ENCODE data around the gene LIMD2.

Gene LIMD2

GRCh38 chr17:63699638-63700527 is at the start of gene LIMD2:
LIMD2 (minus strand) TSS chr17:63700125; CDS start chr17:63699298, 827 bp downstream.
- Histone ChIP-seq H3K9ac (no peak within 1 kb of the TSS), H2AFZ (peak within 1 kb of the TSS; percentile 79), H3K4me3 (ENCODE audit: low read depth, low read length) (peak within 1 kb of the TSS; percentile 31), H3K79me2 (no peaks in the 10 kb centered on the region), H3K36me3 (ENCODE audit: control insufficient read depth, insufficient read depth, low read length) (no peaks in the 10 kb centered on the region), H3K9me3 (ENCODE audit: control insufficient read depth, low read length) (no peaks in the 10 kb centered on the region), H3K4me2 (ENCODE audit: low read length) (peak within 1 kb of the TSS; percentile 63), H3K27me3 (ENCODE audit: control insufficient read depth, insufficient read depth, low read length) (no peaks in the 10 kb centered on the region), H3K27ac (peak within 1 kb of the TSS; percentile 22), H3K4me1 (peaks cover 4% of the 10 kb centered on the region)
- no peak for TF ChIP-seq CTCF (IDR thresholded peaks at IDR 0.05)

- no peaks in the 10 kb centered on the region for H3K27me3 ChIP-seq (ENCODE audit: control insufficient read depth, insufficient read depth, low read length)
- H3K4me1 ChIP-seq = peaks cover 2% of the 10 kb centered on the region
- H3K9me3 ChIP-seq (ENCODE audit: control insufficient read depth, low read length) = no peaks in the 10 kb centered on the region
- TF ChIP-seq CTCF (IDR thresholded peaks at IDR 0.05) = no peak
- H3K9ac ChIP-seq = peak within 1 kb of the TSS; percentile 57
- peak within 1 kb of the TSS; percentile 90 for H3K4me2 ChIP-seq (ENCODE audit: low read length)
- peak within 1 kb of the TSS; percentile 91 for H3K27ac ChIP-seq
- no peaks in the 10 kb centered on the region for H3K36me3 ChIP-seq (ENCODE audit: control insufficient read depth, insufficient read depth, low read length)
- peaks cover 8% of the 10 kb centered on the region for H3K79me2 ChIP-seq
- peak within 1 kb of the TSS; percentile 92 for H2AFZ ChIP-seq
- H3K4me3 ChIP-seq (ENCODE audit: low read depth, low read length) = peak within 1 kb of the TSS; percentile 94
These were observed 41.7 kb upstream of the LIMD2 start, which contains the start of gene STRADA for GRCh38 chr17:63741408-63742173. STRADA (minus strand) TSS chr17:63741799; CDS start chr17:63728369, 13,430 bp downstream.

- H3K4me3 ChIP-seq (ENCODE audit: low read depth, low read length) = peak overlapping the region; percentile 94
- peak overlapping the region; percentile 57 for H3K9ac ChIP-seq
- no peaks in the 10 kb centered on the region for H3K27me3 ChIP-seq (ENCODE audit: control insufficient read depth, insufficient read depth, low read length)
- H3K4me2 ChIP-seq (ENCODE audit: low read length) = peak overlapping the region; percentile 90
- H3K27ac ChIP-seq = peak overlapping the region; percentile 91
- no peaks in the 10 kb centered on the region for H3K9me3 ChIP-seq (ENCODE audit: control insufficient read depth, low read length)
- peaks cover 2% of the 10 kb centered on the region for H3K4me1 ChIP-seq
- H2AFZ ChIP-seq = peak overlapping the region; percentile 92
- H3K36me3 ChIP-seq (ENCODE audit: control insufficient read depth, insufficient read depth, low read length) = no peaks in the 10 kb centered on the region
- H3K79me2 ChIP-seq = peaks cover 11% of the 10 kb centered on the region
- TF ChIP-seq CTCF (IDR thresholded peaks at IDR 0.05) = no peak
These were observed 41.1 kb upstream of the LIMD2 start for GRCh38 chr17:63741143-63741407.

GRCh38 chr17:63740464-63741142 is 40.7 kb upstream of the LIMD2 start:
- no peaks in the 10 kb centered on the region for H3K36me3 ChIP-seq (ENCODE audit: control insufficient read depth, insufficient read depth, low read length)
- no peak for TF ChIP-seq CTCF (IDR thresholded peaks at IDR 0.05)
- peak overlapping the region; percentile 92 for H2AFZ ChIP-seq
- H3K9me3 ChIP-seq (ENCODE audit: control insufficient read depth, low read length) = no peaks in the 10 kb centered on the region
- H3K4me2 ChIP-seq (ENCODE audit: low read length) = peak overlapping the region; percentile 90
- peaks cover 15% of the 10 kb centered on the region for H3K79me2 ChIP-seq
- no peaks in the 10 kb centered on the region for H3K27me3 ChIP-seq (ENCODE audit: control insufficient read depth, insufficient read depth, low read length)
- peak overlapping the region; percentile 57 for H3K9ac ChIP-seq
- H3K4me3 ChIP-seq (ENCODE audit: low read depth, low read length) = peak overlapping the region; percentile 94
- H3K4me1 ChIP-seq = peaks cover 2% of the 10 kb centered on the region
- H3K27ac ChIP-seq = peak overlapping the region; percentile 91
